Spleen (tissue), 7 donors: Measurements from ENCODE around the gene MYOM3.

Experiments used
- POLR2A ChIP-seq, 3 donors: fragments of 450-650 bp; IDR thresholded peaks; one replicate each; pipeline ENCODE4 v1.5.1; 2017; ENCODE audit warnings: antibody characterized with exemption in 3 of 3, mild to moderate bottlenecking in 1 of 3
- POLR2AphosphoS5 ChIP-seq, 3 donors: sonication (generic); formaldehyde crosslinking; IDR thresholded peaks; one replicate each; pipeline ENCODE4 v1.5.1; 2017; ENCODE audit warnings: antibody characterized with exemption in 3 of 3
- TF ChIP-seq, protein P1 (sequence below), 11 experiments: fragments of 200-600 bp in 7 of 11; fragments of 450-650 bp in 4 of 11; sonication (generic) in 4 of 11; IDR thresholded peaks in 8 of 11; conservative IDR thresholded peaks in 3 of 11; 1 replicate in 7 of 11; 2 replicates in 4 of 11; pipeline versions ENCODE4 v1.4.0 to v1.8.0; 2016 to 2021; ENCODE audit warnings: antibody characterized with exemption in 11 of 11, inconsistent platforms in 4 of 11, mild to moderate bottlenecking in 1 of 11
- donor health status: DM: no; HTN: no; CAD: no; lungs with moderate emphysema.
- donor health status: DM: no; HTN: no; CAD: no.
- donor health status: DM: no; HTN: no; CAD: no.

DNA sequence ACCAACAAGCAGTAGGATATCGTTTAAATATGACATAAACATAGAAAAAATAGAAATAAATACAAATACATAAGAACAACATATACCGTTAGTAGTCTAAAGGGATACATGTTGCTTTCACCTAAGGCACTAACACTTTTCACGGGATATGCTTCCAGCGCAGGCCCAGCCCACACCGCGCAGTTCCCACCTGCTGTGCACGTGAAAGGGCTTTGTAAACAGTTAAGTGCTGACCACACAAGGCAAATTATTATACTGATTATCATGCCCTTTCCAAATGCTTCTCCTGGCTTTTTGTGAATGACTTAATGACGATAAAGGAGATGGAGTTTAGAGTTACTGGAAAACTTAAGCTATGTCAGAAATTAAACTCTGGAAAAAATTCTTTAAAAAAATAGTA, 42.3 kb upstream of the MYOM3 start:
- TF ChIP-seq, protein P1, sequence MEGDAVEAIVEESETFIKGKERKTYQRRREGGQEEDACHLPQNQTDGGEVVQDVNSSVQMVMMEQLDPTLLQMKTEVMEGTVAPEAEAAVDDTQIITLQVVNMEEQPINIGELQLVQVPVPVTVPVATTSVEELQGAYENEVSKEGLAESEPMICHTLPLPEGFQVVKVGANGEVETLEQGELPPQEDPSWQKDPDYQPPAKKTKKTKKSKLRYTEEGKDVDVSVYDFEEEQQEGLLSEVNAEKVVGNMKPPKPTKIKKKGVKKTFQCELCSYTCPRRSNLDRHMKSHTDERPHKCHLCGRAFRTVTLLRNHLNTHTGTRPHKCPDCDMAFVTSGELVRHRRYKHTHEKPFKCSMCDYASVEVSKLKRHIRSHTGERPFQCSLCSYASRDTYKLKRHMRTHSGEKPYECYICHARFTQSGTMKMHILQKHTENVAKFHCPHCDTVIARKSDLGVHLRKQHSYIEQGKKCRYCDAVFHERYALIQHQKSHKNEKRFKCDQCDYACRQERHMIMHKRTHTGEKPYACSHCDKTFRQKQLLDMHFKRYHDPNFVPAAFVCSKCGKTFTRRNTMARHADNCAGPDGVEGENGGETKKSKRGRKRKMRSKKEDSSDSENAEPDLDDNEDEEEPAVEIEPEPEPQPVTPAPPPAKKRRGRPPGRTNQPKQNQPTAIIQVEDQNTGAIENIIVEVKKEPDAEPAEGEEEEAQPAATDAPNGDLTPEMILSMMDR (IDR thresholded peaks at IDR 0.05 in 8 of 11, conservative IDR thresholded peaks at IDR 0.05 in 3 of 11): no peak
- TF ChIP-seq POLR2A (IDR thresholded peaks at IDR 0.05) (no peak), POLR2AphosphoS5 (IDR thresholded peaks at IDR 0.05) (no peak)
